Vagina (tissue), 2 donors: Measurements from ENCODE around the gene CELF6. TPM values are rescaled to one million over a fixed set of nuclear protein-coding genes. Genes with fewer than 3 reads are reported as not detected.

ENCODE experiments used
- DNase-seq, 2 donors: peaks; one replicate each; pipeline ENCODE4 v3.0.0-alpha.2; 2017; ENCODE audit errors: extremely low spot score in 2 of 2
- H3K27ac ChIP-seq: fragments of 200-600 bp; sonication (generic); one replicate; pipeline ENCODE4 v1.5.1; 2019
- H3K27me3 ChIP-seq: fragments of 200-600 bp; sonication (generic); one replicate; pipeline ENCODE4 v1.5.1; 2019
- H3K36me3 ChIP-seq, 2 donors: fragments of 200-600 bp; sonication (generic); one replicate each; pipeline ENCODE4 v1.5.1; 2017 to 2019
- H3K4me1 ChIP-seq: fragments of 200-600 bp; sonication (generic); one replicate; pipeline ENCODE4 v1.5.1; 2019
- H3K4me3 ChIP-seq, 2 donors: fragments of 200-600 bp; sonication (generic); 1 replicate in 1 of 2; 2 replicates in 1 of 2; pipeline ENCODE4 v1.5.1; 2016 to 2019
- H3K9me3 ChIP-seq: fragments of 200-600 bp; sonication (generic); one replicate; pipeline ENCODE4 v1.5.1; 2019
- POLR2A ChIP-seq, 2 donors: fragments of 450-650 bp; IDR thresholded peaks; one replicate each; pipeline ENCODE4 v1.6.1; 2017; ENCODE audit warnings: antibody characterized with exemption in 2 of 2, mild to moderate bottlenecking in 2 of 2, moderate library complexity in 2 of 2
- POLR2AphosphoS5 ChIP-seq, 2 donors: sonication (generic); formaldehyde crosslinking; IDR thresholded peaks; one replicate each; pipeline ENCODE4 v1.9.0; 2017; ENCODE audit warnings: antibody characterized with exemption in 2 of 2, mild to moderate bottlenecking in 2 of 2, low read depth in 1 of 2; ENCODE audit not compliant: insufficient read depth in 1 of 2
- intact Hi-C: fragments of 100-400 bp; cut with DNase I; formaldehyde crosslinking; loops from one replicate; pipeline ENCODE4 v1.15.1; 2023
- total RNA-seq: library from RNA; depleted of rRNA; stranded (reverse); fragments of >200 nt; gene quantifications from one replicate; pipeline ENCODE4 v1.2.3, GENCODE V29; 2016
- TF ChIP-seq, protein P1 (sequence below), 3 experiments: fragments of 450-650 bp in 2 of 3; fragments of 200-600 bp in 1 of 3; sonication (generic) in 1 of 3; IDR thresholded peaks; one replicate each; pipeline ENCODE4 v1.5.1; 2017 to 2019; ENCODE audit warnings: antibody characterized with exemption in 3 of 3, mild to moderate bottlenecking in 2 of 3, moderate library complexity in 2 of 3

CELF6 gene
- 7.1 TPM for total RNA-seq

DNA sequence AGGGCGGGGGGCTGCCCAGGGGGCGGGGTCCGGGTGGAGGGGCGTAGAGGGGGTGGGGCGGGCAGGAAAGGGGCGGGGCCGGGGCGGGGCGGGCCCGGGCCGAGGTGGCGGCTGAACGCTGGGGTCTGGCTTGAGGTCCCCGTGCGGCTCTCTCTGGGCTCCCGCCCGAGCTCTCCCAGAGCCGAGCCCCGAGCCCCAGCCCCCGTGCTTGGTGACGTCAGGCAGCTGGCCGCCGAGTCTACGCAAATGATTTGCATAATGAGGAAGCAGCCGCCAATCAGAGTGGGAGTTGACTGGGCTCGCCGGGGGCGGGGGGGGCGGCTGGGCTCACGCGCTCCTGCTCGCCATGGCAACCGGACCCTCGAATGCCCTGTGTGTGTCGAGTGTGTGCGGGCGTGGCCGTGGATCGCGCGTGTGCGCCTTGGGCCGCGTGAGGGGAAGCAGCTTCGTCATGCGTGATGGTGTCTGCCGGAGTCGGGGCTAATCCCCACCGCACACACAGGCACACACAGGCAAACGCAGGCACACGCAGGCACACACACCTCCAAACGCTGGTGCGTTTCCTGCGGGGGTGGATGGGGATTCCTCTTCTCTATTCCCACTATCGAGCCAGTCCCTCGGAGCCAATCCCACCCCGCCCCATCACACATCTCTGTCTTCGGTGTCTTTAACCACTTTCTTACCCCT lies at the start of gene CELF6:
TSS of gene CELF6 (minus strand) at position 173 of the 687 bp plus-strand sequence. CDS start 283 bp downstream, outside the sequence.
- peaks cover 9% of the 10 kb centered on the region for H3K4me1 ChIP-seq
- no peaks in the 10 kb centered on the region for H3K27me3 ChIP-seq
- intact Hi-C loops: no loop called here
- peak within 1 kb of the TSS; percentile 47 to 51 for H3K4me3 ChIP-seq
- no peaks in the 10 kb centered on the region for H3K9me3 ChIP-seq
- H3K36me3 ChIP-seq: no peaks in the 10 kb centered on the region
- TF ChIP-seq POLR2AphosphoS5 (IDR thresholded peaks at IDR 0.05; ENCODE audit: insufficient read depth in 1 of 2, low read depth in 1 of 2) (no peak), POLR2A (IDR thresholded peaks at IDR 0.05) (no peak)
- TF ChIP-seq, protein P1, sequence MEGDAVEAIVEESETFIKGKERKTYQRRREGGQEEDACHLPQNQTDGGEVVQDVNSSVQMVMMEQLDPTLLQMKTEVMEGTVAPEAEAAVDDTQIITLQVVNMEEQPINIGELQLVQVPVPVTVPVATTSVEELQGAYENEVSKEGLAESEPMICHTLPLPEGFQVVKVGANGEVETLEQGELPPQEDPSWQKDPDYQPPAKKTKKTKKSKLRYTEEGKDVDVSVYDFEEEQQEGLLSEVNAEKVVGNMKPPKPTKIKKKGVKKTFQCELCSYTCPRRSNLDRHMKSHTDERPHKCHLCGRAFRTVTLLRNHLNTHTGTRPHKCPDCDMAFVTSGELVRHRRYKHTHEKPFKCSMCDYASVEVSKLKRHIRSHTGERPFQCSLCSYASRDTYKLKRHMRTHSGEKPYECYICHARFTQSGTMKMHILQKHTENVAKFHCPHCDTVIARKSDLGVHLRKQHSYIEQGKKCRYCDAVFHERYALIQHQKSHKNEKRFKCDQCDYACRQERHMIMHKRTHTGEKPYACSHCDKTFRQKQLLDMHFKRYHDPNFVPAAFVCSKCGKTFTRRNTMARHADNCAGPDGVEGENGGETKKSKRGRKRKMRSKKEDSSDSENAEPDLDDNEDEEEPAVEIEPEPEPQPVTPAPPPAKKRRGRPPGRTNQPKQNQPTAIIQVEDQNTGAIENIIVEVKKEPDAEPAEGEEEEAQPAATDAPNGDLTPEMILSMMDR (IDR thresholded peaks at IDR 0.05): no peak
- DNase-seq: peak in 1 of 2 donors; percentile 78
- no peak within 1 kb of the TSS for H3K27ac ChIP-seq

DNA sequence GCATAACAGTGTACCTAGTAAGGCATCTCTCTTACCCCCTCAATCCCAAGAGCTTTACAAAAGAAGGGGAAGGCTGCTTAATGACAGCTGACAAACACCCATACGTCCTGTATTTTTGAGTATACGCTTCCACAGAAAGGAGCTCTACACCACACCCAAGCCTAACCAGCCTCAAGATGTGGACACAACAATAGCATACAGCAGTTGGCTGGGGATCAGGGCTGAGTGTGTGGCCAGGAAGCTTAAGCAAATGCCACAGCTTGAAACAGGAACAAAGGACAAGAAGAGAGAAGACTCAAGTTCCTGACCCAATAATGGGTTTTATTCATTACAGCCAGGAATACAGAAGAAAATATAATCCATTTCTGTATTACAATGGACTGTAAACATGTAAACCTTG lies 48.9 kb upstream of the CELF6 start:
- Histone ChIP-seq H3K4me3 (no peak overlapping the region), H3K27ac (no peak overlapping the region), H3K36me3 (no peaks in the 10 kb centered on the region), H3K27me3 (no peaks in the 10 kb centered on the region), H3K4me1 (peaks cover 18% of the 10 kb centered on the region), H3K9me3 (no peaks in the 10 kb centered on the region)
- intact Hi-C loops: no loop called here
- TF ChIP-seq, protein P1 (IDR thresholded peaks at IDR 0.05): no peak
- TF ChIP-seq POLR2AphosphoS5 (IDR thresholded peaks at IDR 0.05; ENCODE audit: insufficient read depth in 1 of 2, low read depth in 1 of 2): no peak
- no peak for TF ChIP-seq POLR2A (IDR thresholded peaks at IDR 0.05)
- no peak for DNase-seq

DNA sequence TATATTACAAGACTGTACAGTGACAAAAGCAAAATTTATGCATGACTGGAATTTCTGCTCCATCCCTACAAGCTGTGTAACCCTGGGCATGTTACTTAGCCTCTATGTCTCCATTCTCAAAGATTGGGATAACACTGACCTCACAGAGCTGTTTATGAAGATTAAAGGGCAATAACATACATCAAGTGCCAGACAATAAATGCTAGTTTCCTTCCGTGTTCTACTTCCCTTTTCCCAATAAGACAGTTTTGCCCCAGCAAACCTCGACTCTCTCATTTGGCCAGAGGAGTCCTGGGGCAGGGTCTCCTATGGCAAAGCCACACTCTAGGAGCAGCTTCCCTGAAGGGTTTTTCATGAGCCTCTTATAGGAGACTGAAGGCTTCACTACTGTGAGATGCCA lies 48.4 kb upstream of the CELF6 start:
- Histone ChIP-seq H3K4me1 (peaks cover 14% of the 10 kb centered on the region), H3K27ac (no peak overlapping the region), H3K4me3 (no peak overlapping the region), H3K36me3 (no peaks in the 10 kb centered on the region), H3K27me3 (no peaks in the 10 kb centered on the region), H3K9me3 (no peaks in the 10 kb centered on the region)
- TF ChIP-seq, protein P1 (IDR thresholded peaks at IDR 0.05): no peak
- TF ChIP-seq POLR2A (IDR thresholded peaks at IDR 0.05) (no peak), POLR2AphosphoS5 (IDR thresholded peaks at IDR 0.05; ENCODE audit: insufficient read depth in 1 of 2, low read depth in 1 of 2) (no peak)
- no peak for DNase-seq
- intact Hi-C loops: no loop called here

DNA sequence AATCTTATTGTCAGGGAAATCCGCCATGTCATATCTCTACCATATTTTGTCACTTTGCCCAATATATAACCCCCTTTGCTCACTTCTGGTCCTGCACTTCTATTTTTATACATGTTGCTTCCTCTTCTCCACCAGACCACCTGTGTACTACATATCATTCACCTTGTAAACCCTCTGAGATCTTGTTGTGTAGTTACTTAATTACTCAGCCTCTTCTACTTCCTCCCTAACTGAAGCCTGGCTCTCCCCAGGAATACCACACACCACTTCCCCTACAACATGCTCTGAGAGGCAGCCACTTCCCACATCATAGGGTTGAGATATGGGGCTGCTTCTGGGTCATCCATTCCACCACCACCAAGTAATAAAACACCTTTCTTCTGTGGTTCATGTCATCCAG lies 45.9 kb upstream of the CELF6 start:
- Histone ChIP-seq H3K36me3 (no peaks in the 10 kb centered on the region), H3K9me3 (no peaks in the 10 kb centered on the region), H3K4me3 (no peak overlapping the region), H3K4me1 (peaks cover 3% of the 10 kb centered on the region), H3K27me3 (no peaks in the 10 kb centered on the region), H3K27ac (no peak overlapping the region)
- TF ChIP-seq POLR2A (IDR thresholded peaks at IDR 0.05): no peak
- TF ChIP-seq POLR2AphosphoS5 (IDR thresholded peaks at IDR 0.05; ENCODE audit: insufficient read depth in 1 of 2, low read depth in 1 of 2): no peak
- TF ChIP-seq, protein P1 (IDR thresholded peaks at IDR 0.05): no peak
- intact Hi-C loops: no loop called here
- DNase-seq: no peak

DNA sequence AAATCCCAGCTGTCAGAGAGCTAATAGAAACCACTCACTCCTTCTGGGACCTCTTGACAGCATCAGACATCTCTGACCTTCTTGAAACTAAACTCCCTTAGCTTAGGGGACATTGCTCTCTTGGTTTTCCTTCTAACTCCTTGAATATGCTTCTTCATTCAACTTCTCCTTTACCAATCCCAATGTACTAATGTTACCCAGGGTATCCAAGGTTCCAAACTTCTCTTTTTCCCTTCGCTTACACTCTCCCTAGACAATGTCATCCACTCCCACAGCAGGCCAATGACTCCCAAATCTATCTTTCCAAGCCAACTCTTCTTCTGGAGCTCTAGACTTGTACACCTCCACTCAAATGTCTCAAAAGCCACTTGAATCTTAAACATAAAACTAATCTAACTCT lies 41.2 kb upstream of the CELF6 start:
- intact Hi-C loops: no loop called here
- no peak overlapping the region for H3K27ac ChIP-seq
- no peak overlapping the region for H3K4me3 ChIP-seq

More for the DNA sequence above, 41.2 kb upstream of the CELF6 start:
- Histone ChIP-seq H3K36me3 (peaks cover 0 to 5% of the 10 kb centered on the region in 2 donors), H3K9me3 (no peaks in the 10 kb centered on the region), H3K27me3 (no peaks in the 10 kb centered on the region), H3K4me1 (peaks cover 40% of the 10 kb centered on the region)
- DNase-seq: no peak
- TF ChIP-seq POLR2AphosphoS5 (IDR thresholded peaks at IDR 0.05; ENCODE audit: insufficient read depth in 1 of 2, low read depth in 1 of 2): no peak
- TF ChIP-seq POLR2A (IDR thresholded peaks at IDR 0.05): no peak
- TF ChIP-seq, protein P1 (IDR thresholded peaks at IDR 0.05): no peak
